Measurements from ENCODE around the gene PILRA.
"Not testable (repeated sequence)": the region's sequence is repeated elsewhere in the genome, so short reads cannot be mapped to it uniquely, and the experiment has no call there.

GRCh38 chr7:100363797-100364196 is 9.5 kb upstream of the PILRA start:
- TF ChIP-seq, protein P1, sequence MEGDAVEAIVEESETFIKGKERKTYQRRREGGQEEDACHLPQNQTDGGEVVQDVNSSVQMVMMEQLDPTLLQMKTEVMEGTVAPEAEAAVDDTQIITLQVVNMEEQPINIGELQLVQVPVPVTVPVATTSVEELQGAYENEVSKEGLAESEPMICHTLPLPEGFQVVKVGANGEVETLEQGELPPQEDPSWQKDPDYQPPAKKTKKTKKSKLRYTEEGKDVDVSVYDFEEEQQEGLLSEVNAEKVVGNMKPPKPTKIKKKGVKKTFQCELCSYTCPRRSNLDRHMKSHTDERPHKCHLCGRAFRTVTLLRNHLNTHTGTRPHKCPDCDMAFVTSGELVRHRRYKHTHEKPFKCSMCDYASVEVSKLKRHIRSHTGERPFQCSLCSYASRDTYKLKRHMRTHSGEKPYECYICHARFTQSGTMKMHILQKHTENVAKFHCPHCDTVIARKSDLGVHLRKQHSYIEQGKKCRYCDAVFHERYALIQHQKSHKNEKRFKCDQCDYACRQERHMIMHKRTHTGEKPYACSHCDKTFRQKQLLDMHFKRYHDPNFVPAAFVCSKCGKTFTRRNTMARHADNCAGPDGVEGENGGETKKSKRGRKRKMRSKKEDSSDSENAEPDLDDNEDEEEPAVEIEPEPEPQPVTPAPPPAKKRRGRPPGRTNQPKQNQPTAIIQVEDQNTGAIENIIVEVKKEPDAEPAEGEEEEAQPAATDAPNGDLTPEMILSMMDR (conservative IDR thresholded peaks at IDR 0.05; ENCODE audit: low read depth in 2 of 2) = not testable (repeated sequence)
- not testable (repeated sequence) for TF ChIP-seq EZH2phosphoT487 (IDR thresholded peaks at IDR 0.05; ENCODE audit: unreplicated experiment); POLR2AphosphoS5 (IDR thresholded peaks at IDR 0.05; ENCODE audit: low read depth); JUNB (IDR thresholded peaks at IDR 0.05; ENCODE audit: unreplicated experiment); EZH2 (IDR thresholded peaks at IDR 0.05; ENCODE audit: low read depth, unreplicated experiment); STAT1 (IDR thresholded peaks at IDR 0.05; ENCODE audit: unreplicated experiment); CREB1 (CRISPR knock-in tag; IDR thresholded peaks at IDR 0.05; ENCODE audit: low read depth); ZNF114 (CRISPR knock-in tag; IDR thresholded peaks at IDR 0.05); NANOG (IDR thresholded peaks at IDR 0.05; ENCODE audit: borderline replicate concordance); ZNF331 (CRISPR knock-in tag; IDR thresholded peaks at IDR 0.05; ENCODE audit: low read depth)
- TF ChIP-seq, protein P2, sequence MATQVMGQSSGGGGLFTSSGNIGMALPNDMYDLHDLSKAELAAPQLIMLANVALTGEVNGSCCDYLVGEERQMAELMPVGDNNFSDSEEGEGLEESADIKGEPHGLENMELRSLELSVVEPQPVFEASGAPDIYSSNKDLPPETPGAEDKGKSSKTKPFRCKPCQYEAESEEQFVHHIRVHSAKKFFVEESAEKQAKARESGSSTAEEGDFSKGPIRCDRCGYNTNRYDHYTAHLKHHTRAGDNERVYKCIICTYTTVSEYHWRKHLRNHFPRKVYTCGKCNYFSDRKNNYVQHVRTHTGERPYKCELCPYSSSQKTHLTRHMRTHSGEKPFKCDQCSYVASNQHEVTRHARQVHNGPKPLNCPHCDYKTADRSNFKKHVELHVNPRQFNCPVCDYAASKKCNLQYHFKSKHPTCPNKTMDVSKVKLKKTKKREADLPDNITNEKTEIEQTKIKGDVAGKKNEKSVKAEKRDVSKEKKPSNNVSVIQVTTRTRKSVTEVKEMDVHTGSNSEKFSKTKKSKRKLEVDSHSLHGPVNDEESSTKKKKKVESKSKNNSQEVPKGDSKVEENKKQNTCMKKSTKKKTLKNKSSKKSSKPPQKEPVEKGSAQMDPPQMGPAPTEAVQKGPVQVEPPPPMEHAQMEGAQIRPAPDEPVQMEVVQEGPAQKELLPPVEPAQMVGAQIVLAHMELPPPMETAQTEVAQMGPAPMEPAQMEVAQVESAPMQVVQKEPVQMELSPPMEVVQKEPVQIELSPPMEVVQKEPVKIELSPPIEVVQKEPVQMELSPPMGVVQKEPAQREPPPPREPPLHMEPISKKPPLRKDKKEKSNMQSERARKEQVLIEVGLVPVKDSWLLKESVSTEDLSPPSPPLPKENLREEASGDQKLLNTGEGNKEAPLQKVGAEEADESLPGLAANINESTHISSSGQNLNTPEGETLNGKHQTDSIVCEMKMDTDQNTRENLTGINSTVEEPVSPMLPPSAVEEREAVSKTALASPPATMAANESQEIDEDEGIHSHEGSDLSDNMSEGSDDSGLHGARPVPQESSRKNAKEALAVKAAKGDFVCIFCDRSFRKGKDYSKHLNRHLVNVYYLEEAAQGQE (IDR thresholded peaks at IDR 0.05; ENCODE audit: unreplicated experiment) = not testable (repeated sequence)
- TF ChIP-seq, protein P3, sequence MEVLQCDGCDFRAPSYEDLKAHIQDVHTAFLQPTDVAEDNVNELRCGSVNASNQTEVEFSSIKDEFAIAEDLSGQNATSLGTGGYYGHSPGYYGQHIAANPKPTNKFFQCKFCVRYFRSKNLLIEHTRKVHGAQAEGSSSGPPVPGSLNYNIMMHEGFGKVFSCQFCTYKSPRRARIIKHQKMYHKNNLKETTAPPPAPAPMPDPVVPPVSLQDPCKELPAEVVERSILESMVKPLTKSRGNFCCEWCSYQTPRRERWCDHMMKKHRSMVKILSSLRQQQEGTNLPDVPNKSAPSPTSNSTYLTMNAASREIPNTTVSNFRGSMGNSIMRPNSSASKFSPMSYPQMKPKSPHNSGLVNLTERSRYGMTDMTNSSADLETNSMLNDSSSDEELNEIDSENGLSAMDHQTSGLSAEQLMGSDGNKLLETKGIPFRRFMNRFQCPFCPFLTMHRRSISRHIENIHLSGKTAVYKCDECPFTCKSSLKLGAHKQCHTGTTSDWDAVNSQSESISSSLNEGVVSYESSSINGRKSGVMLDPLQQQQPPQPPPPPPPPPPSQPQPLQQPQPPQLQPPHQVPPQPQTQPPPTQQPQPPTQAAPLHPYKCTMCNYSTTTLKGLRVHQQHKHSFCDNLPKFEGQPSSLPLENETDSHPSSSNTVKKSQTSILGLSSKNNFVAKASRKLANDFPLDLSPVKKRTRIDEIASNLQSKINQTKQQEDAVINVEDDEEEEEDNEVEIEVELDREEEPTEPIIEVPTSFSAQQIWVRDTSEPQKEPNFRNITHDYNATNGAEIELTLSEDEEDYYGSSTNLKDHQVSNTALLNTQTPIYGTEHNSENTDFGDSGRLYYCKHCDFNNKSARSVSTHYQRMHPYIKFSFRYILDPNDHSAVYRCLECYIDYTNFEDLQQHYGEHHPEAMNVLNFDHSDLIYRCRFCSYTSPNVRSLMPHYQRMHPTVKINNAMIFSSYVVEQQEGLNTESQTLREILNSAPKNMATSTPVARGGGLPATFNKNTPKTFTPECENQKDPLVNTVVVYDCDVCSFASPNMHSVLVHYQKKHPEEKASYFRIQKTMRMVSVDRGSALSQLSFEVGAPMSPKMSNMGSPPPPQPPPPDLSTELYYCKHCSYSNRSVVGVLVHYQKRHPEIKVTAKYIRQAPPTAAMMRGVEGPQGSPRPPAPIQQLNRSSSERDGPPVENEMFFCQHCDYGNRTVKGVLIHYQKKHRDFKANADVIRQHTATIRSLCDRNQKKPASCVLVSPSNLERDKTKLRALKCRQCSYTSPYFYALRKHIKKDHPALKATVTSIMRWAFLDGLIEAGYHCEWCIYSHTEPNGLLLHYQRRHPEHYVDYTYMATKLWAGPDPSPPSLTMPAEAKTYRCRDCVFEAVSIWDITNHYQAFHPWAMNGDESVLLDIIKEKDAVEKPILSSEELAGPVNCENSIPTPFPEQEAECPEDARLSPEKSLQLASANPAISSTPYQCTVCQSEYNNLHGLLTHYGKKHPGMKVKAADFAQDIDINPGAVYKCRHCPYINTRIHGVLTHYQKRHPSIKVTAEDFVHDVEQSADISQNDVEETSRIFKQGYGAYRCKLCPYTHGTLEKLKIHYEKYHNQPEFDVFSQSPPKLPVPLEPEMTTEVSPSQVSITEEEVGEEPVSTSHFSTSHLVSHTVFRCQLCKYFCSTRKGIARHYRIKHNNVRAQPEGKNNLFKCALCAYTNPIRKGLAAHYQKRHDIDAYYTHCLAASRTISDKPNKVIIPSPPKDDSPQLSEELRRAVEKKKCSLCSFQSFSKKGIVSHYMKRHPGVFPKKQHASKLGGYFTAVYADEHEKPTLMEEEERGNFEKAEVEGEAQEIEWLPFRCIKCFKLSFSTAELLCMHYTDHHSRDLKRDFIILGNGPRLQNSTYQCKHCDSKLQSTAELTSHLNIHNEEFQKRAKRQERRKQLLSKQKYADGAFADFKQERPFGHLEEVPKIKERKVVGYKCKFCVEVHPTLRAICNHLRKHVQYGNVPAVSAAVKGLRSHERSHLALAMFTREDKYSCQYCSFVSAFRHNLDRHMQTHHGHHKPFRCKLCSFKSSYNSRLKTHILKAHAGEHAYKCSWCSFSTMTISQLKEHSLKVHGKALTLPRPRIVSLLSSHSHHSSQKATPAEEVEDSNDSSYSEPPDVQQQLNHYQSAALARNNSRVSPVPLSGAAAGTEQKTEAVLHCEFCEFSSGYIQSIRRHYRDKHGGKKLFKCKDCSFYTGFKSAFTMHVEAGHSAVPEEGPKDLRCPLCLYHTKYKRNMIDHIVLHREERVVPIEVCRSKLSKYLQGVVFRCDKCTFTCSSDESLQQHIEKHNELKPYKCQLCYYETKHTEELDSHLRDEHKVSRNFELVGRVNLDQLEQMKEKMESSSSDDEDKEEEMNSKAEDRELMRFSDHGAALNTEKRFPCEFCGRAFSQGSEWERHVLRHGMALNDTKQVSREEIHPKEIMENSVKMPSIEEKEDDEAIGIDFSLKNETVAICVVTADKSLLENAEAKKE (CRISPR knock-in tag; IDR thresholded peaks at IDR 0.05) = not testable (repeated sequence)
- TF ChIP-seq, protein P4, sequence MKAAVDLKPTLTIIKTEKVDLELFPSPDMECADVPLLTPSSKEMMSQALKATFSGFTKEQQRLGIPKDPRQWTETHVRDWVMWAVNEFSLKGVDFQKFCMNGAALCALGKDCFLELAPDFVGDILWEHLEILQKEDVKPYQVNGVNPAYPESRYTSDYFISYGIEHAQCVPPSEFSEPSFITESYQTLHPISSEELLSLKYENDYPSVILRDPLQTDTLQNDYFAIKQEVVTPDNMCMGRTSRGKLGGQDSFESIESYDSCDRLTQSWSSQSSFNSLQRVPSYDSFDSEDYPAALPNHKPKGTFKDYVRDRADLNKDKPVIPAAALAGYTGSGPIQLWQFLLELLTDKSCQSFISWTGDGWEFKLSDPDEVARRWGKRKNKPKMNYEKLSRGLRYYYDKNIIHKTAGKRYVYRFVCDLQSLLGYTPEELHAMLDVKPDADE (IDR thresholded peaks at IDR 0.05) = not testable (repeated sequence)
